SKM-1 treated with dmso at 0.1 percent for 144 hours (cell line): ENCODE results near the gene CYP2D6.
"Not testable (repeated sequence)": the region's sequence is repeated elsewhere in the genome, so short reads cannot be mapped to it uniquely, and the experiment has no call there.

Experiments
- DNase-seq: peaks from one replicate; lab custom pipeline; 2025; ENCODE audit not compliant: unreplicated experiment; lab: John Stamatoyannopoulos, UW

CYP2D6 gene

GRCh38 chr22:42135688-42136087, 5.1 kb upstream of the CYP2D6 start:
- not testable (repeated sequence) for DNase-seq

- no peak for DNase-seq
Measured at GRCh38 chr22:42134100-42135020, 3.8 kb upstream of the CYP2D6 start.

GRCh38 chr22:42132457-42132856, 1.8 kb upstream of the CYP2D6 start:
- no peak for DNase-seq

DNA sequence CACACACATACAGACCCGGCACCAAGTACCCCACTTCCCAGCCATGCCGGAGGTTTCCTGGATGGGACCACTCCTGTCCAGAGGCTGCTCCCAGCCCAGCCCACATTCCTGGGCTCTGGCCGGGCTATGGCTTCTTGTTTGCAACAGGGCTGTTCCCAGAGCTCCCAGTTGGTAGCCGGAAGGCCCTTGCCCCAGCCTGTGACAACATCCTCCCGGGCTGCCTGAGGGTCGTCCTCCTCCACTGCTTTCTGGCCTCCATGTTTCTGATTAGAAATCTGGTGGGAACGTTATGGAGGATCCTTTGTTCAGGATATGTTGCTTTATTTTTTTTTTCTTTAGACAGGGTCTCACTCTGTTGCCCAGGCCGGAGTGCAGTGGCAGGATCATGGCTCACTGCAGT, 952 bp upstream of the CYP2D6 start:
- no peak for DNase-seq

- DNase-seq = not testable (repeated sequence)
Measured at GRCh38 chr22:42130182-42130581, 428 bp downstream of the CYP2D6 start.

DNA sequence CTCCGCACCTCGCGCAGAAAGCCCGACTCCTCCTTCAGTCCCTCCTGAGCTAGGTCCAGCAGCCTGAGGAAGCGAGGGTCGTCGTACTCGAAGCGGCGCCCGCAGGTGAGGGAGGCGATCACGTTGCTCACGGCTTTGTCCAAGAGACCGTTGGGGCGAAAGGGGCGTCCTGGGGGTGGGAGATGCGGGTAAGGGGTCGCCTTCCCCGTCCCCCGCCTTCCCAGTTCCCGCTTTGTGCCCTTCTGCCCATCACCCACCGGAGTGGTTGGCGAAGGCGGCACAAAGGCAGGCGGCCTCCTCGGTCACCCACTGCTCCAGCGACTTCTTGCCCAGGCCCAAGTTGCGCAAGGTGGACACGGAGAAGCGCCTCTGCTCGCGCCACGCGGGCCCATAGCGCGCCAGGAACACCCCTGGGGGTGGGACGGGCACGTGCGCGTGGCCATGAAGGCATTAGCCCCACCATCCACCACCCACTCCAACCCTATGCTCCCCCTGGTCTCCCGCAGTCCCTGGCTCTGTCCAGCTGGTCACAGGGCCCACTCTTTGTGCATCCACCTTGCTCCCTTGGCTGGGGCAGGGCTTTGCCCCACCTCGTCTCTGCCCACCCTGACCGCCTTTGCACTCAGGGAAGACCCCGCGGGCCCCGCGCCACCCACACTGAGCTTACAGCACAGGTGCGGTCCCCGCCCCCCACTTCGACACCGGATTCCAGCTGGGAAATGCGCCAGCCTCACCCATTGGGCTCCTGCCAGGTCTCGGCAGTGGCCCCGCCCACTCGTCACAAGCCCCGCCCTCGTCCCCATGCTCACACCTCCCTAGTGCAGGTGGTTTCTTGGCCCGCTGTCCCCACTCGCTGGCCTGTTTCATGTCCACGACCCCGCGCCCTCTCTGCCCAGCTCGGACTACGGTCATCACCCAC, 1.6 kb downstream of the CYP2D6 start:
- not testable (repeated sequence) for DNase-seq

DNA sequence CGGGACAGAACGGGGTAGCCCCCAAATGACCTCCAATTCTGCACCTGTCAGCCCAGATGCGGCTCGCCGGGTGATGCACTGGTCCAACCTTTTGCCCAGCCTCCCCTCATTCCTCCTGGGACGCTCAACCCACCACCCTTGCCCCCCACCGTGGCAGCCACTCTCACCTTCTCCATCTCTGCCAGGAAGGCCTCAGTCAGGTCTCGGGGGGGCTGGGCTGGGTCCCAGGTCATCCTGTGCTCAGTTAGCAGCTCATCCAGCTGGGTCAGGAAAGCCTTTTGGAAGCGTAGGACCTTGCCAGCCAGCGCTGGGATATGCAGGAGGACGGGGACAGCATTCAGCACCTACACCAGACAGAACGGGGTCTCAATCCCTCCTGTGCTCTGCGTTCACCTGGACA, 2.6 kb downstream of the CYP2D6 start:
- not testable (repeated sequence) for DNase-seq

DNA sequence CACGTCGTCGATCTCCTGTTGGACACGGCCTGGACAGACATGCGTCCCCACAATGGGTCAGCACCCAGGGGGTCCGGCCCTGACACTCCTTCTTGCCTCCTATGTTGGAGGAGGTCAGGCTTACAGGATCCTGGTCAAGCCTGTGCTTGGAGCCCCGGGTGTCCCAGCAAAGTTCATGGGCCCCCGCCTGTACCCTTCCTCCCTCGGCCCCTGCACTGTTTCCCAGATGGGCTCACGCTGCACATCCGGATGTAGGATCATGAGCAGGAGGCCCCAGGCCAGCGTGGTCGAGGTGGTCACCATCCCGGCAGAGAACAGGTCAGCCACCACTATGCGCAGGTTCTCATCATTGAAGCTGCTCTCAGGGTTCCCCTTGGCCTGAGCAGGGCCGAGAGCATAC, 3.0 kb downstream of the CYP2D6 start:
- DNase-seq = no peak

DNA sequence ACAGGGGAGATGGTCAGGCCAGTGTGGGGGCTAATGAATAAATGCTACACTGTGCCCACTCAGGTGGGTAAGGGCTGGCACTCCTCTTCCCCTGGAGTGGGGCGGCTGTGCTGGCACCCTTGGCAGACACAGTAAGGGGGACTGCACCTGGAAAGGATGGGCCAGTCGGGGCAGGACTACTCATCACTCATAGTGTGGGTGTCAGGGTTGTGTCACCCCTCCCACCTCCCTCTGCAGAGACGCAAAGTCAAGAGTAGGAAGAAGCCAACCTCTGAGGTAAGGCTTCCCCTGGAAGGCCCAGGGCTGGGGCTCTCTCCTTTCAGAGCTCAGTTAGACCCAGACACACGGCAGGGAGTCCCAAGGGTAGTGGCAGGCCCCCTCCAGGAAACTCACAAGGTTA, 7.1 kb downstream of the CYP2D6 start:
- not testable (repeated sequence) for DNase-seq

GRCh38 chr22:42120231-42121021, 10.2 kb downstream of the CYP2D6 start:
- DNase-seq = peak; percentile 9

DNA sequence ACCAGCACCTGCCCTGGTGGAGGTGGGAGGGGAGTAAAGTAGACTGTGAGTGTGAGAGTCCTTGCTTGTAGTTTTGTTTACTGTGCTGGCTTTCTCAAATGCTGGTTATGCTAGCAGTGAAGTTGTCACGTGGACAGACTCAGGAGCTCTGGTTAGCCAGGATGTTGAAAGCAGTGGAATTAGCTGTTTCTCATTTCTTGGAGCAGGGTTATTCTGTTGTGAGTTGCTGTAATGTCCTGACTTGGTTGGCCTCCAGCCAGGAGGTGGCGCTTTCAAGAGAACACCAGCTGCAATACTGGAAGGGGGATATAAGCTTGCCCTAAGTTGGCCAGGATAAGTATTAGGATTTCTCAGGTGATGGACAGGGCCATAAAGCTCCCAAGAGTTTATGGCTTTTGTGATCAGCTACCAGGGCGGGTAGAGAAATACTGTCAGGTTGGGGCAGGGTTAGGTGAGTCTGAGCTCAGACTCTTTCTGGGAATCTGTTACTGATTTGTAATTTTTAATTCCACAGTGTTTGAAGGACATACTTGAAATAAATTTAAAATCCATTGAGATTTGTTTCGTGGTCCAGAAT, 13.7 kb downstream of the CYP2D6 start:
- peak; percentile 68 for DNase-seq

GRCh38 chr22:42115420-42115830, 15.2 kb downstream of the CYP2D6 start:
- DNase-seq = peak; percentile 98

DNA sequence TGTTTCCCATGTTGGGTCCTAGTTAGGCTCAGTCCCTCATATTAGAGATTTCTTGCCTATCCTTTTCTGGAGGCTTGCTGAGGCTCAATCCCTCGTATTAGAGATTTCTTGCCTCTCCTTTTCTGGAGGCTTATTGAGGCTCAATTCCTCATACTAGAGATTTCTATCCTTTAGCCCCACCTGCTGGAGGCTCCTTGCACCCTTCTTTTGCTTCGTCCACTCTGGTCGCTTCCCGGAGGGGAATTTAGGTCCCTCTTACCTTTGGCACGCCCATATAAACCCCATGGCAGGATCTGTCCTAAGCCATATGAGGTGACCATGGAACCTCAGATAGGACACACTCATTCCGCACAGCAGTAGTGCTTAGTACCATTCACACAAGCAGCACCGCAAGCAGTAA, 15.9 kb downstream of the CYP2D6 start:
- DNase-seq = peak; percentile 64

GRCh38 chr22:42112793-42113192, 17.8 kb downstream of the CYP2D6 start:
- not testable (repeated sequence) for DNase-seq

DNA sequence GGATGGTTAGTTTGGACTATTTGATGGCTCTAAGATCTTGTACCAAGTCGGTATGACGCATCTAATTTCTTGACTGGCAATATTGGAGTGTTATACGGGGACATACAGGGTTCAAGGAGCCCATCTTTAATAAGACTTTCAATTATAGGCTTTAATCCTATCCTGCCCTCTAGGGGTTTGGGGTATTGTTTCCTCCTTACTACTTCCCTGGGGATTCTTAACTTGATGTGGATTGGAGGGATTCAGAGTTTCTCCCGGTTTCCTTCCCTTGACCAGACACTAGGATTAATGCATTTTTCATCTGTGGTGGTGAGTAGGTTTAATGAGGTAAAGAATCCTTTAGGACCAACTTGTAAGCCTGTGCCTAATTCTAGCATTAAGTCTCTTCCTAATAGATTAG, 18.8 kb downstream of the CYP2D6 start:
- no peak for DNase-seq

- no peak for DNase-seq
Measured at GRCh38 chr22:42108848-42109247, 21.8 kb downstream of the CYP2D6 start.

DNA sequence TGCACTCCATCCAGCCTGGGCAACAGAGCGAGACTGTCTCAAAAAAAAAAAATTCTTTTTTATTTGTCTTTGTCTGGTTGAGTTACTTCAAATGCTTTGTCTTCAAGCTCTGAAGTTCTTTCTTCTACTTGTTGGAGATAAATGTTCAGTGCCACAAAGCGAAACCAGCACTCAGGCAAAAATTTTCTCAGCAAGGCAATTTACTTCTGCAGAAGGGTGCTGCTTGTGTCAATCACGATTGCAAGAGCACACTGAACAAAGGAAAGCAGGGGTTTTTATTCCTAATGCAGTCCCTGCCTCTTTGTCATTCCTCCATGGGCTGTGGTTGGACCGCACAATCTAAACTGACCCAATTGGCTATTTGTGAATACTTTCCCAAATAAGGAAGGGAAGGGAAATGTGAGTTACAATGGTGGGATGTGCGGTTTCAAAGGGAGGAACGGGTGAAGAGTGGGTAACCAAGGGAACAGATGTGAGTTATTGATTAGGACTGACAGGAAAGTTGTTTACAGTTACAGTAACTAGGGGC, 26.2 kb downstream of the CYP2D6 start:
- DNase-seq = not testable (repeated sequence)

- no peak for DNase-seq
Measured at GRCh38 chr22:42101199-42101598, 29.4 kb downstream of the CYP2D6 start.

DNA sequence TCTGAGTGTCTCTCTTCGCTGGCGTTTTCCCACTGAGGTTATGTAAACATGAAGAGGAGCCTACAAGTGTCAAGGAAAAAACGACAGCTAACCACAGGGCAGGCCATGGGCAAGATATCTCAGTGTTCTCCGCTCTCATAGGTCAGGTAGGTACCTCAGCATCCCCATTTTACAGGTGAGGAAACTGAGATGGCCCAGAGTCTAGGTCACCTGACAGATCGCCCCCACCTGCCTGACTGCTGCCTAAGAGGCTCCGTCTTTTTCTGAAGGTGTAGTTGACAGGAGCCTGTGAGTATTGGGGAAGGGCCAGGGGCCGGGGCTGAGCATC, 39.2 kb downstream of the CYP2D6 start:
- no peak for DNase-seq
